Measurements from ENCODE around the gene SEC23B.

SEC23B gene

DNA sequence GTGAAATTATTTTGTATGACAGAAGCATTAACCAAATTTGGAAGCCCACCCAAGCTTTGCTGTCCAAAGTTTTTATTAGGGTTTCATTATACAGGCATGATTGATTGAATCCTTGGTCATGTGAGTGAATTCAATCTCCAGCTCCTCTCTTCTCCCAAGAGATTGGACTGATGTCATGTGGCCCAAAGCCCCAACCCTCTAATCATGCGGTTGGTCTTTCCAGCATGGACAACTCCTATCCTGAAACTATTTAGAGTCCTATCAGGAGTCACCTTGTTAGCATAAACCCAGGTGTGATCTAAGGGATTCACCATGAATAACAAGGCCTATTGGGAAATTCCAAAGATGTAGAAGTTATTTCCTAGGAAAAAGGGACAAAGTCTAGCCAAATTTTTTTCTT, 29.9 kb upstream of the SEC23B start:
- TF ChIP-seq TAF1 (IDR thresholded peaks at IDR 0.05; ENCODE audit: borderline replicate concordance, insufficient read depth, low read length) (no peak), FOXP2 (optimal IDR thresholded peaks at IDR 0.05; ENCODE audit: borderline replicate concordance, extremely low read depth, extremely low read length, insufficient read depth) (no peak), REST (IDR thresholded peaks at IDR 0.05; ENCODE audit: insufficient read depth in 1 of 2, low read depth in 2 of 2, low read length in 2 of 2) (no peak), SIN3A (IDR thresholded peaks at IDR 0.05; ENCODE audit: borderline replicate concordance, insufficient read depth, low read length) (no peak), POLR2AphosphoS5 (IDR thresholded peaks at IDR 0.05; ENCODE audit: low read depth, low read length) (no peak)

- TF ChIP-seq SIN3A (IDR thresholded peaks at IDR 0.05; ENCODE audit: borderline replicate concordance, insufficient read depth, low read length) (no peak), POLR2AphosphoS5 (IDR thresholded peaks at IDR 0.05; ENCODE audit: low read depth, low read length) (no peak), TAF1 (IDR thresholded peaks at IDR 0.05; ENCODE audit: borderline replicate concordance, insufficient read depth, low read length) (no peak), FOXP2 (optimal IDR thresholded peaks at IDR 0.05; ENCODE audit: borderline replicate concordance, extremely low read depth, extremely low read length, insufficient read depth) (no peak), REST (IDR thresholded peaks at IDR 0.05; ENCODE audit: insufficient read depth in 1 of 2, low read depth in 2 of 2, low read length in 2 of 2) (no peak)
These were observed 26.1 kb upstream of the SEC23B start for GRCh38 chr20:18481596-18481995.

GRCh38 chr20:18488301-18488700, 19.4 kb upstream of the SEC23B start:
- TF ChIP-seq TAF1 (IDR thresholded peaks at IDR 0.05; ENCODE audit: borderline replicate concordance, insufficient read depth, low read length), result no peak
- no peak for TF ChIP-seq FOXP2 (optimal IDR thresholded peaks at IDR 0.05; ENCODE audit: borderline replicate concordance, extremely low read depth, extremely low read length, insufficient read depth)
- TF ChIP-seq REST (IDR thresholded peaks at IDR 0.05; ENCODE audit: insufficient read depth in 1 of 2, low read depth in 2 of 2, low read length in 2 of 2), result no peak
- no peak for TF ChIP-seq SIN3A (IDR thresholded peaks at IDR 0.05; ENCODE audit: borderline replicate concordance, insufficient read depth, low read length)
- no peak for TF ChIP-seq POLR2AphosphoS5 (IDR thresholded peaks at IDR 0.05; ENCODE audit: low read depth, low read length)

- no peak for TF ChIP-seq REST (IDR thresholded peaks at IDR 0.05; ENCODE audit: insufficient read depth in 1 of 2, low read depth in 2 of 2, low read length in 2 of 2)
- no peak for TF ChIP-seq TAF1 (IDR thresholded peaks at IDR 0.05; ENCODE audit: borderline replicate concordance, insufficient read depth, low read length)
- TF ChIP-seq SIN3A (IDR thresholded peaks at IDR 0.05; ENCODE audit: borderline replicate concordance, insufficient read depth, low read length), result no peak
- TF ChIP-seq POLR2AphosphoS5 (IDR thresholded peaks at IDR 0.05; ENCODE audit: low read depth, low read length), result no peak
- TF ChIP-seq FOXP2 (optimal IDR thresholded peaks at IDR 0.05; ENCODE audit: borderline replicate concordance, extremely low read depth, extremely low read length, insufficient read depth), result no peak
These were observed 11.7 kb upstream of the SEC23B start for GRCh38 chr20:18496042-18496441.

Measured in PFSK-1 (cell line).